Glutamatergic neuron (in vitro differentiated cells): Measurements from ENCODE around the gene DGKB. TPM values are rescaled to one million over a fixed set of nuclear protein-coding genes. Genes with fewer than 3 reads are reported as not detected.

ENCODE experiments used
- DNase-seq: peaks from one replicate; pipeline ENCODE4 v3.0.0; 2022
- H3K27ac Mint-ChIP-seq: one replicate; pipeline ENCODE4 v1.8.0; 2020; ENCODE audit warnings: mild to moderate bottlenecking, mixed read lengths, inconsistent platforms; ENCODE audit not compliant: unreplicated experiment
- H3K27me3 Mint-ChIP-seq: one replicate; pipeline ENCODE4 v1.8.0; 2020; ENCODE audit warnings: mild to moderate bottlenecking, moderate library complexity, mixed read lengths, inconsistent platforms; ENCODE audit not compliant: unreplicated experiment
- H3K36me3 Mint-ChIP-seq: one replicate; pipeline ENCODE4 v1.8.0; 2020; ENCODE audit warnings: mild to moderate bottlenecking, mixed read lengths, inconsistent platforms; ENCODE audit not compliant: unreplicated experiment
- H3K4me1 Mint-ChIP-seq: one replicate; pipeline ENCODE4 v1.8.0; 2020; ENCODE audit warnings: mild to moderate bottlenecking, low read depth, mixed read lengths, inconsistent platforms; ENCODE audit not compliant: unreplicated experiment
- H3K4me3 Mint-ChIP-seq: one replicate; pipeline ENCODE4 v1.8.0; 2020; ENCODE audit warnings: mild to moderate bottlenecking, mixed read lengths, inconsistent platforms; ENCODE audit not compliant: unreplicated experiment
- H3K9me3 Mint-ChIP-seq: one replicate; pipeline ENCODE4 v1.8.0; 2020; ENCODE audit warnings: mild to moderate bottlenecking, moderate library complexity, mixed read lengths, inconsistent platforms; ENCODE audit not compliant: unreplicated experiment
- CTCF ChIP-seq: fragments of 200-600 bp; sonication (generic); IDR thresholded peaks from one replicate; pipeline ENCODE4 v1.5.0; 2021; ENCODE audit not compliant: partially characterized antibody, unreplicated experiment
- total RNA-seq: library from RNA; stranded (reverse); fragmentation: NEBNext Ultra II Directional; extraction: Animal tissue kit (Norgen Biotek cat#: 25700); gene quantifications from one replicate; pipeline ENCODE4 v1.2.1, GENCODE V29; 2021; ENCODE audit not compliant: unreplicated experiment

The DGKB gene
- total RNA-seq, 1 donor from 2014 or later: 57.8 TPM

GRCh38 chr7:14124716-14125115 is 777.8 kb downstream of the DGKB start:
- peaks cover 5% of the 10 kb centered on the region for H3K9me3 Mint-ChIP-seq
- DNase-seq: no peak
- H3K4me3 Mint-ChIP-seq: no peak overlapping the region
- TF ChIP-seq CTCF: no peak
- H3K4me1 Mint-ChIP-seq: peaks cover 3% of the 10 kb centered on the region
- H3K36me3 Mint-ChIP-seq: no peaks in the 10 kb centered on the region
- H3K27ac Mint-ChIP-seq: no peak overlapping the region
- no peaks in the 10 kb centered on the region for H3K27me3 Mint-ChIP-seq

GRCh38 chr7:14123923-14124322 is 778.6 kb downstream of the DGKB start:
- H3K4me1 Mint-ChIP-seq: peaks cover 3% of the 10 kb centered on the region
- H3K36me3 Mint-ChIP-seq: no peaks in the 10 kb centered on the region
- H3K4me3 Mint-ChIP-seq: no peak overlapping the region
- no peaks in the 10 kb centered on the region for H3K27me3 Mint-ChIP-seq
- TF ChIP-seq CTCF: no peak
- no peak for DNase-seq
- H3K9me3 Mint-ChIP-seq: peaks cover 5% of the 10 kb centered on the region
- H3K27ac Mint-ChIP-seq: no peak overlapping the region

GRCh38 chr7:14115701-14116100 is 786.9 kb downstream of the DGKB start:
- peaks cover 4% of the 10 kb centered on the region for H3K4me1 Mint-ChIP-seq
- H3K9me3 Mint-ChIP-seq: no peaks in the 10 kb centered on the region
- no peaks in the 10 kb centered on the region for H3K36me3 Mint-ChIP-seq
- no peak for TF ChIP-seq CTCF
- no peaks in the 10 kb centered on the region for H3K27me3 Mint-ChIP-seq
- no peak overlapping the region for H3K4me3 Mint-ChIP-seq
- H3K27ac Mint-ChIP-seq: no peak overlapping the region
- no peak for DNase-seq

- no peaks in the 10 kb centered on the region for H3K4me1 Mint-ChIP-seq
- H3K27ac Mint-ChIP-seq: no peak overlapping the region
- H3K27me3 Mint-ChIP-seq: no peaks in the 10 kb centered on the region
- no peaks in the 10 kb centered on the region for H3K36me3 Mint-ChIP-seq
- no peak overlapping the region for H3K4me3 Mint-ChIP-seq
- peaks cover 3% of the 10 kb centered on the region for H3K9me3 Mint-ChIP-seq
- DNase-seq: no peak
- TF ChIP-seq CTCF: no peak
Observed at GRCh38 chr7:14104861-14105260, 797.7 kb downstream of the DGKB start.

GRCh38 chr7:14096159-14096558 is 806.4 kb downstream of the DGKB start:
- H3K27ac Mint-ChIP-seq: no peak overlapping the region
- TF ChIP-seq CTCF: no peak
- no peaks in the 10 kb centered on the region for H3K27me3 Mint-ChIP-seq
- no peak overlapping the region for H3K4me3 Mint-ChIP-seq
- no peaks in the 10 kb centered on the region for H3K4me1 Mint-ChIP-seq
- H3K9me3 Mint-ChIP-seq: no peaks in the 10 kb centered on the region
- DNase-seq: no peak
- no peaks in the 10 kb centered on the region for H3K36me3 Mint-ChIP-seq
